MM.1S (cell line): ENCODE results near the gene C14orf132.

Experiments used
- DNase-seq: peaks from one replicate; pipeline ENCODE4 v3.0.0-alpha.2; 2015
- H2AFZ ChIP-seq: fragments of 300-600 bp; sonication (generic); 2 replicates; pipeline ENCODE4 v1.6.0; 2016; ENCODE audit warnings: antibody characterized with exemption, low read length
- H3F3A ChIP-seq: fragments of 300-600 bp; sonication (generic); 2 replicates; pipeline ENCODE4 v1.6.1; 2016; ENCODE audit warnings: mild to moderate bottlenecking, antibody characterized with exemption, low read length, moderate library complexity, mixed read lengths; ENCODE audit not compliant: insufficient read depth
- H3K27ac ChIP-seq: fragments of 300-600 bp; sonication (generic); 2 replicates; pipeline ENCODE4 v1.5.1; 2016; ENCODE audit warnings: mild to moderate bottlenecking, low read length
- H3K27me3 ChIP-seq: fragments of 300-600 bp; sonication (generic); replicated peaks from 2 replicates; pipeline ENCODE4 v1.6.0; 2016; ENCODE audit warnings: low read length; ENCODE audit not compliant: insufficient read depth
- H3K36me3 ChIP-seq: fragments of 300-600 bp; sonication (generic); replicated peaks from 2 replicates; pipeline ENCODE4 v1.6.1; 2016; ENCODE audit warnings: mild to moderate bottlenecking, low read length, mixed read lengths; ENCODE audit not compliant: insufficient read depth
- H3K4me1 ChIP-seq: fragments of 300-600 bp; sonication (generic); 2 replicates; pipeline ENCODE4 v1.6.1; 2016; ENCODE audit warnings: low read length, mixed read lengths
- H3K4me2 ChIP-seq: fragments of 300-600 bp; sonication (generic); 2 replicates; pipeline ENCODE4 v1.6.0; 2016; ENCODE audit warnings: low read depth, low read length
- H3K4me3 ChIP-seq: fragments of 300-600 bp; sonication (generic); 2 replicates; pipeline ENCODE4 v1.5.1; 2016; ENCODE audit warnings: low read length, mixed read lengths
- H3K79me2 ChIP-seq: fragments of 300-600 bp; sonication (generic); 2 replicates; pipeline ENCODE4 v1.6.1; 2016; ENCODE audit warnings: mixed run types, low read length, mixed read lengths
- H3K9ac ChIP-seq: fragments of 300-600 bp; sonication (generic); 2 replicates; pipeline ENCODE4 v1.6.1; 2016; ENCODE audit warnings: low read length, mixed read lengths
- H3K9me2 ChIP-seq: fragments of 300-600 bp; sonication (generic); replicated peaks from 2 replicates; pipeline ENCODE4 v1.6.1; 2016; ENCODE audit warnings: mild to moderate bottlenecking, low read length, mixed read lengths; ENCODE audit not compliant: insufficient read depth
- H3K9me3 ChIP-seq: fragments of 300-600 bp; sonication (generic); replicated peaks from 2 replicates; pipeline ENCODE4 v1.6.1; 2016; ENCODE audit warnings: mild to moderate bottlenecking, low read length, mixed read lengths; ENCODE audit not compliant: insufficient read depth
- H4K20me1 ChIP-seq: fragments of 300-600 bp; sonication (generic); 2 replicates; pipeline ENCODE4 v1.6.1; 2016; ENCODE audit warnings: mild to moderate bottlenecking, low read length, moderate library complexity, mixed read lengths; ENCODE audit not compliant: insufficient read depth
- CTCF ChIP-seq: fragments of 300-600 bp; sonication (generic); IDR thresholded peaks from 2 replicates; pipeline ENCODE4 v1.5.1; 2016; ENCODE audit warnings: antibody characterized with exemption, low read length, mixed read lengths
- EZH2 ChIP-seq: fragments of 300-600 bp; sonication (generic); optimal IDR thresholded peaks from 2 replicates; pipeline ENCODE3; 2017; ENCODE audit warnings: low read depth, mild to moderate bottlenecking, antibody characterized with exemption, low read length, mixed read lengths
- EZH2phosphoT487 ChIP-seq: fragments of 300-600 bp; sonication (generic); IDR thresholded peaks from 2 replicates; pipeline ENCODE4 v1.6.1; 2018; ENCODE audit warnings: antibody characterized with exemption, low read length

Gene C14orf132

GRCh38 chr14:96130391-96130790 lies 91.2 kb downstream of the C14orf132 start:
- DNase-seq = no peak
- no peak overlapping the region for H3K4me2 ChIP-seq
- H3K4me1 ChIP-seq = no peaks in the 10 kb centered on the region
- H3K9me3 ChIP-seq = no peaks in the 10 kb centered on the region
- H3K79me2 ChIP-seq = no peaks in the 10 kb centered on the region
- H3K27me3 ChIP-seq = no peaks in the 10 kb centered on the region
- H3F3A ChIP-seq = no peaks in the 10 kb centered on the region
- TF ChIP-seq EZH2phosphoT487 (no peak), CTCF (no peak), EZH2 (no peak)
- no peaks in the 10 kb centered on the region for H3K36me3 ChIP-seq
- H3K27ac ChIP-seq = no peak overlapping the region
- H3K9me2 ChIP-seq = no peaks in the 10 kb centered on the region
- H4K20me1 ChIP-seq = no peaks in the 10 kb centered on the region
- no peak overlapping the region for H3K9ac ChIP-seq
- no peak overlapping the region for H2AFZ ChIP-seq
- no peak overlapping the region for H3K4me3 ChIP-seq

- H3K4me1 ChIP-seq = no peaks in the 10 kb centered on the region
- no peak overlapping the region for H3K9ac ChIP-seq
- DNase-seq = no peak
- no peaks in the 10 kb centered on the region for H3K36me3 ChIP-seq
- H3K79me2 ChIP-seq = no peaks in the 10 kb centered on the region
- no peak overlapping the region for H3K4me2 ChIP-seq
- no peaks in the 10 kb centered on the region for H3K27me3 ChIP-seq
- H4K20me1 ChIP-seq = no peaks in the 10 kb centered on the region
- no peak overlapping the region for H2AFZ ChIP-seq
- no peaks in the 10 kb centered on the region for H3K9me2 ChIP-seq
- no peaks in the 10 kb centered on the region for H3F3A ChIP-seq
- no peak overlapping the region for H3K27ac ChIP-seq
- no peak overlapping the region for H3K4me3 ChIP-seq
- no peak for TF ChIP-seq EZH2
- no peak for TF ChIP-seq EZH2phosphoT487
- TF ChIP-seq CTCF = no peak
- H3K9me3 ChIP-seq = no peaks in the 10 kb centered on the region
Observed at GRCh38 chr14:96130854-96131253, 91.7 kb downstream of the C14orf132 start.

GRCh38 chr14:96131836-96132235 lies 92.7 kb downstream of the C14orf132 start:
- no peak overlapping the region for H2AFZ ChIP-seq
- no peaks in the 10 kb centered on the region for H3K27me3 ChIP-seq
- no peaks in the 10 kb centered on the region for H3K9me2 ChIP-seq
- no peaks in the 10 kb centered on the region for H3K9me3 ChIP-seq
- H3K4me1 ChIP-seq = no peaks in the 10 kb centered on the region
- H3K4me3 ChIP-seq = no peak overlapping the region
- TF ChIP-seq EZH2 = no peak
- no peak for TF ChIP-seq EZH2phosphoT487
- no peak for TF ChIP-seq CTCF
- no peak overlapping the region for H3K27ac ChIP-seq
- DNase-seq = no peak
- no peaks in the 10 kb centered on the region for H3F3A ChIP-seq
- no peak overlapping the region for H3K9ac ChIP-seq
- no peak overlapping the region for H3K4me2 ChIP-seq
- H4K20me1 ChIP-seq = no peaks in the 10 kb centered on the region
- no peaks in the 10 kb centered on the region for H3K79me2 ChIP-seq
- H3K36me3 ChIP-seq = no peaks in the 10 kb centered on the region

- no peak overlapping the region for H3K9ac ChIP-seq
- H3K27me3 ChIP-seq = no peaks in the 10 kb centered on the region
- no peaks in the 10 kb centered on the region for H3F3A ChIP-seq
- H3K4me2 ChIP-seq = no peak overlapping the region
- H3K27ac ChIP-seq = no peak overlapping the region
- H4K20me1 ChIP-seq = no peaks in the 10 kb centered on the region
- no peaks in the 10 kb centered on the region for H3K9me3 ChIP-seq
- no peaks in the 10 kb centered on the region for H3K79me2 ChIP-seq
- no peaks in the 10 kb centered on the region for H3K9me2 ChIP-seq
- no peaks in the 10 kb centered on the region for H3K4me1 ChIP-seq
- TF ChIP-seq EZH2 (no peak), CTCF (no peak), EZH2phosphoT487 (no peak)
- DNase-seq = no peak
- no peak overlapping the region for H2AFZ ChIP-seq
- H3K4me3 ChIP-seq = no peak overlapping the region
- H3K36me3 ChIP-seq = no peaks in the 10 kb centered on the region
Observed at GRCh38 chr14:96134508-96134907, 95.3 kb downstream of the C14orf132 start.
